ENCODE measurements around the gene BMP8B. TPM values are rescaled to one million over a fixed set of nuclear protein-coding genes. Genes with fewer than 3 reads are reported as not detected.

BMP8B gene
- total RNA-seq, 1 donor from 2014 or later = 1.4 TPM

DNA sequence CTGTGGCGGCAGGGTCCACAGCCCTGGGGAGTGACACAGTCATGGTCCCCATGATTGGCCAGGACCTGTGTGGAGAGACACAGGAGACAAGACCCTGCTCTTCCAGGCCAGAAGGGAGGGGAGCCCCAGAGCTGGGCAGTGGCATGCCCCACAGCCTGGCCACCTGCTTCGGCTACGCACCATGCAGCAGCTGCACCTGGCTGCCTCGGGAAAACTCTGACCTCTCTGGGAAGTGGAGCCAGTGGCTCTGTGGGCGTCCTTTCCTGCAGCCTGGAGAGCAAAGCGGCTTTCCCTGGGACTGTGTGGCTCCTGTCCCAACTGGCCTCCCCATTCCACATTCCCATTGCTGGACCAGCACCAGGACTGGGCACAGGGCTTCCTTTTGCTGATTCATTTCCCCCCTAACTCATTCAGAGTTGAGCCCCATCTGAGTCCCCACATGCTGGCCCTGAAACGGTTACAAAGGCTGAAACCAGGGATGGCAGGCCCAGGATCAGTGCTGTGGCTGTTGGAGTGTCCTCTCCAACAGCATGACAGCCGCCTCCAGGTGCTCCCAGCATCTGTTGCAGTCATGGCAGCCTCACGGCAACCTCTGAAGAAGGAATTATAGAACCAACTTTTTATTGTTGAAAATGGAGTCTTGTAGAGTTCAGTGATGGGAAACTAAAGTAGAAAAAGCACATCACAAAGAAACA, 32.6 kb downstream of the BMP8B start:
- no peak overlapping the region for H3K27ac Mint-ChIP-seq
- intact Hi-C loops (cut with micrococcal nuclease) = no loop called here
- H3K4me1 Mint-ChIP-seq = no peaks in the 10 kb centered on the region

DNA sequence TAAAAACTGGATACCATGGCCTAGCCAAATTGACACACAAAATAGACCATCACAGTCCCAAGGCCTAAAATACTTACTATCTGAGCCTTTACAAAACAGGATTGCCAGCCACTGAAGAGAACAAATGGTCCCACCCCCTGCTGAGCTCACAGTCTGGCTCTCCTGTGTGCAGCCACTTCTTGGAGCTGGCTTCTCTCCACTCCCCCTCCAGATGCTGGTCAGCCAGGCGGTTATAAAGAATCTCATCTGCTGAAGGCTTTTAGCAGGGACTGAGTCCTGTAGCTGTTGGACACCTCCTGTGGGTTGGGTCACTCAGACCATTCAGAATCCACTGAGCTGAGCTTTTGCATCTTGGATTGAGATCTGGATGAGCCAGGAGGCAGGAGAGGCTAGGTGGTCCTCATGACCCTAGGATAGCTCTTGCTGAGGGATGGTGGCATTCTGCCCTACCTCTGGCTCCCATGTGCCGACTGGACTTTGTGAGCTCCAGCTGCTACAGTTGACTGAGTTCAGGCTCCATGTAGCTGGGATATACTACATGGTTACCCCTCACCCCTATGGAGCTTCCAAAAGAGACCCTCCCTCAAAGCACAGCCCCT, 33.7 kb downstream of the BMP8B start:
- no peak for DNase-seq
- H3K27ac Mint-ChIP-seq = no peak overlapping the region
- H3K4me3 Mint-ChIP-seq = no peak overlapping the region
- CTCF ChIA-PET = no interaction called here
- intact Hi-C loops (cut with micrococcal nuclease) = no loop called here
- H3K36me3 Mint-ChIP-seq (ENCODE audit: low read depth) = peaks cover 96% of the 10 kb centered on the region
- H3K4me1 Mint-ChIP-seq = no peaks in the 10 kb centered on the region
- ATAC-seq (ENCODE audit: low read depth) = no peak
- H3K9me3 Mint-ChIP-seq = no peaks in the 10 kb centered on the region
- TF ChIP-seq, protein P1, sequence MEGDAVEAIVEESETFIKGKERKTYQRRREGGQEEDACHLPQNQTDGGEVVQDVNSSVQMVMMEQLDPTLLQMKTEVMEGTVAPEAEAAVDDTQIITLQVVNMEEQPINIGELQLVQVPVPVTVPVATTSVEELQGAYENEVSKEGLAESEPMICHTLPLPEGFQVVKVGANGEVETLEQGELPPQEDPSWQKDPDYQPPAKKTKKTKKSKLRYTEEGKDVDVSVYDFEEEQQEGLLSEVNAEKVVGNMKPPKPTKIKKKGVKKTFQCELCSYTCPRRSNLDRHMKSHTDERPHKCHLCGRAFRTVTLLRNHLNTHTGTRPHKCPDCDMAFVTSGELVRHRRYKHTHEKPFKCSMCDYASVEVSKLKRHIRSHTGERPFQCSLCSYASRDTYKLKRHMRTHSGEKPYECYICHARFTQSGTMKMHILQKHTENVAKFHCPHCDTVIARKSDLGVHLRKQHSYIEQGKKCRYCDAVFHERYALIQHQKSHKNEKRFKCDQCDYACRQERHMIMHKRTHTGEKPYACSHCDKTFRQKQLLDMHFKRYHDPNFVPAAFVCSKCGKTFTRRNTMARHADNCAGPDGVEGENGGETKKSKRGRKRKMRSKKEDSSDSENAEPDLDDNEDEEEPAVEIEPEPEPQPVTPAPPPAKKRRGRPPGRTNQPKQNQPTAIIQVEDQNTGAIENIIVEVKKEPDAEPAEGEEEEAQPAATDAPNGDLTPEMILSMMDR (IDR thresholded peaks at IDR 0.05) = no peak
- POLR2A ChIA-PET = interaction anchor here (1.4 kb wide), 1 partner anchor 16 kb away, joined by 4 read pairs; the partner anchor contains the start of gene PPIE
- H3K27me3 Mint-ChIP-seq = no peaks in the 10 kb centered on the region

More for the DNA sequence above, 32.6 kb downstream of the BMP8B start:
- ATAC-seq (ENCODE audit: low read depth) (no peak), DNase-seq (no peak)
- Mint-ChIP-seq H3K4me3 (no peak overlapping the region), H3K27me3 (no peaks in the 10 kb centered on the region), H3K36me3 (ENCODE audit: low read depth) (peaks cover 90% of the 10 kb centered on the region), H3K9me3 (no peaks in the 10 kb centered on the region)
- ChIA-PET POLR2A (interaction anchor here (1.4 kb wide), 1 partner anchor 17 kb away, joined by 4 read pairs; the partner anchor contains the start of gene PPIE), CTCF (no interaction called here)
- TF ChIP-seq, protein P1 (IDR thresholded peaks at IDR 0.05) = no peak

DNA sequence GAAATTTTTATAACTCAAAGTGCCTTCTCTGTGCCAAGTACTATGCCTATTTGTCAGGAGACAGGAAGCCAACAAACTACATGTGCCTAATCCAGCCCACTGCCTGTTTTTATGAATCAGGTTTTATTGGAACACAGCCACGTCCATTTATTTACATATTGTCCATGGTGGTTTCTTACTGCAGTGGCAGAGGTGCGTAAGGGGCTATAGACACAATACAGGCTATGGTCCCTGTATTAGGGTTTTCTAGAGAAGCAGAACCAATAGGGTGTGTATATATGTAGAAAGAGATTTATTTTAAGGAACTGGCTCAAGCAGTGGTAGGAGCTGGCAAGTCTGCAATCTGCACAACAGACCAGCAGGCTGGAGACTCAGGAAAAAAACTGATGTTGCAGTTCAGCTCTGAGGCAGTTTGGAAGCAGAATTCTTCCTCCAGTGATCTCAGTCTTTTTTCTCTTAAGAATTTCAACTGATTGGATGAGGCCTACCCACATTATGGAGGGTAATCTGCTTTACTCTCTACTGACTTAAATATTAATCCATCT, 34.6 kb downstream of the BMP8B start:
- ChIA-PET POLR2A (interaction anchor here (1.4 kb wide), 1 partner anchor 15 kb away, joined by 4 read pairs; the partner anchor contains the start of gene PPIE), CTCF (no interaction called here)
- Mint-ChIP-seq H3K27ac (no peak overlapping the region), H3K9me3 (no peaks in the 10 kb centered on the region), H3K4me3 (no peak overlapping the region), H3K27me3 (no peaks in the 10 kb centered on the region), H3K4me1 (no peaks in the 10 kb centered on the region), H3K36me3 (ENCODE audit: low read depth) (peaks cover 96% of the 10 kb centered on the region)
- TF ChIP-seq, protein P1 (IDR thresholded peaks at IDR 0.05) = no peak
- ATAC-seq (ENCODE audit: low read depth) (no peak), DNase-seq (no peak)
- intact Hi-C loops (cut with micrococcal nuclease) = no loop called here

DNA sequence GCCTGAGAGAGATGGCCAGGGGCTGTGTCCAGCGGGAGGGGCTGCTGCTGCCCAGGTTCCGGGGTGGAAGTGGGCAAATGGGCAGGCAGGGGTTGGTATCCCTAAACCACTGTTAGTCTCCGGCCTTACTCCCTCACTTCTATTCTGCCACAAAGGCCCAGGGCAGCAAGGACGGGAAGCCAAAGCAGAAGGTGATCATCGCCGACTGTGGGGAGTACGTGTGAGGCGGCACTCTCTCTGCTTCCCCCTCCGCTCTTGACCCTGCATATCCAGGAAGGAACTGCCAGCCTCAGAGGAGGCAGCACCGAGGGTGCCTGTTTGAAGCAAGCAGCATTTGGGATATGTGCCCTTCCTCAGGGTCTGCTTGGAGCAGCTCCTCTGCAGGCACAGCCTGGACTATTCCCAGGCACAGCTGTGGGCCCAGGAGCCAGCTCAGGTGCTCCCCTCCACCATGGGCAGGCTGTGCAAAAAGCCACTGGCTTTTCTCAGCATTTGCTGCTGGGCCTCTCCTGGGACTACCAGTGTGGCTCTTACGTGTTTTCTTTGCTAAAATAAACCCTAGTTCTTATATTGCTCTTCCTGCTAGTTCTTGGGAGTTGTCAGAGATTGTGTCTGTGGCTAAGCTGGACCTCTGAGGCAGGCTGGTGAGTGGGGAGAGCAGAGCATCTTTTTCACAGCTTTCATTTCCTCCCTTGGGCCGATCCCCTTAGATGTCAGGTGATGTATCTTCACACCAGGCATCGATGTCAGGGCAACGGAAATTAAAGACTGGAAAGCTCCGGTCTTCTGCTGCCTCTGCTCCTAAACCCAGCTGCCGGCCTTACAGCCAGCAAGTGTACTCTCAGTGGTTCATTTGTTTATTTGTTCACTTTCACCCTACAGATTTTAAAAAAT, 35.3 kb downstream of the BMP8B start:
- Mint-ChIP-seq H3K4me1 (no peaks in the 10 kb centered on the region), H3K27me3 (no peaks in the 10 kb centered on the region), H3K27ac (no peak overlapping the region), H3K36me3 (ENCODE audit: low read depth) (peaks cover 97% of the 10 kb centered on the region), H3K9me3 (no peaks in the 10 kb centered on the region), H3K4me3 (no peak overlapping the region)
- no peak for DNase-seq
- POLR2A ChIA-PET = no interaction called here
- no peak for ATAC-seq (ENCODE audit: low read depth)
- intact Hi-C loops (cut with micrococcal nuclease) = no loop called here
- TF ChIP-seq, protein P1 (IDR thresholded peaks at IDR 0.05) = no peak
- CTCF ChIA-PET = no interaction called here
